H1 (cell line): Measurements from ENCODE around the gene MUC5B. TPM values are rescaled to one million over a fixed set of nuclear protein-coding genes. Genes with fewer than 3 reads are reported as not detected.

Experiments used
- ATF2 ChIP-seq: IDR thresholded peaks from 2 replicates; pipeline ENCODE4 v1.6.1; 2012; ENCODE audit warnings: low read length, inconsistent platforms
- BACH1 ChIP-seq: IDR thresholded peaks from 2 replicates; pipeline ENCODE4 v1.6.1; 2012; ENCODE audit warnings: low read length, improper control_type of control experiment
- MAFK ChIP-seq: IDR thresholded peaks from 2 replicates; pipeline ENCODE4 v1.6.1; 2012; ENCODE audit warnings: low read depth, mild to moderate bottlenecking, improper control_type of control experiment, low read length
- NANOG ChIP-seq: IDR thresholded peaks from 2 replicates; pipeline ENCODE4 v1.6.1; 2011; ENCODE audit warnings: low read length, low read depth, mild to moderate bottlenecking, inconsistent platforms; ENCODE audit not compliant: insufficient read depth, poor library complexity, severe bottlenecking
- TAF1 ChIP-seq: IDR thresholded peaks from 2 replicates; pipeline ENCODE4 v1.6.1; 2011; ENCODE audit warnings: mild to moderate bottlenecking, low read depth, low read length
- TAF7 ChIP-seq: optimal IDR thresholded peaks from 2 replicates; pipeline ENCODE3; 2011; ENCODE audit warnings: low read depth, mild to moderate bottlenecking, inconsistent platforms, low read length, moderate library complexity, borderline replicate concordance
- polyA plus RNA-seq, 7 experiments: library from polyadenylated mRNA; depleted of rRNA in 3 of 7; stranded (reverse) in 5 of 7; unstranded in 2 of 7; fragments of >200 nt in 5 of 7; fragments of 200-250 nt in 2 of 7; gene quantifications; 1 replicate in 5 of 7; 2 replicates in 1 of 7; 4 replicates in 1 of 7; pipeline versions ENCODE4 v1.2.1 to v1.2.3, GENCODE V29; 2011 to 2013; ENCODE audit warnings: missing spikeins in 2 of 7, mixed read lengths in 2 of 7
- total RNA-seq: library from RNA; stranded (reverse); fragmentation: NEBNext Ultra II Directional; extraction: Animal tissue kit (Norgen Biotek cat#: 25700); gene quantifications from 2 replicates; pipeline ENCODE4 v1.2.1, GENCODE V29; 2021

Gene MUC5B
- total and polyA plus RNA-seq, 2 of the 8 experiments (the other 6 are each of a cell fraction or from before 2014, with no cell fraction given): 0.02 to 0.03 TPM

DNA sequence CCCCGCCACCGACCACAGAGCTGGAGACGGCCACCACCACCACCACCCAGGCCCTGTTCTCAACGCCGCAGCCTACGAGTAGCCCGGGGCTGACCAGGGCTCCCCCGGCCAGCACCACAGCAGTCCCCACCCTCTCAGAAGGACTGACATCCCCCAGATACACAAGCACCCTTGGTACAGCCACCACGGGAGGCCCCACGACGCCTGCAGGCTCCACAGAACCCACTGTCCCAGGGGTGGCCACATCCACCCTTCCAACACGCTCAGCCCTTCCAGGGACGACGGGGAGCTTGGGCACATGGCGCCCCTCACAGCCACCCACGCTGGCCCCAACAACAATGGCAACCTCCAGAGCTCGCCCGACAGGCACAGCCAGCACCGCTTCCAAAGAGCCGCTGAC lies 18.8 kb downstream of the MUC5B start (continued):
- no peak for TF ChIP-seq ATF2
- no peak for TF ChIP-seq TAF7
- no peak for TF ChIP-seq MAFK
- TF ChIP-seq NANOG: no peak
- no peak for TF ChIP-seq BACH1
- TF ChIP-seq TAF1: no peak
